NCI-H460 (cell line): ENCODE data around the gene GPR15. TPM values are rescaled to one million over a fixed set of nuclear protein-coding genes. Genes with fewer than 3 reads are reported as not detected.
A peak's percentile ranks its signal among the peaks of the same experiment; 100 is the strongest.
"Not testable (repeated sequence)": the region's sequence is repeated elsewhere in the genome, so short reads cannot be mapped to it uniquely, and the experiment has no call there.

ENCODE experiments used
- DNase-seq: peaks from one replicate; pipeline ENCODE4 v3.0.0-alpha.2; 2016; ENCODE audit warnings: low read depth; ENCODE audit errors: extremely low read depth
- total RNA-seq: library from RNA; depleted of rRNA; stranded (reverse); fragments of >200 nt; shearing (Covaris generic); gene quantifications from 2 replicates; pipeline ENCODE4 v1.2.3, GENCODE V29; 2014

Gene GPR15
- total RNA-seq, 1 experiment from 2014 or later: not detected

GRCh38 chr3:98556164-98557130, 24.7 kb downstream of the GPR15 start:
- no peak for DNase-seq

- no peak for DNase-seq
These were observed 25.7 kb downstream of the GPR15 start for GRCh38 chr3:98557324-98558010.

GRCh38 chr3:98558100-98558827, 26.5 kb downstream of the GPR15 start:
- DNase-seq: no peak

- DNase-seq: not testable (repeated sequence)
These were observed 28.0 kb downstream of the GPR15 start for GRCh38 chr3:98559769-98560168.

- no peak for DNase-seq
These were observed 29.1 kb downstream of the GPR15 start for GRCh38 chr3:98560911-98561310.

- no peak for DNase-seq
These were observed 30.1 kb downstream of the GPR15 start for GRCh38 chr3:98561727-98562521.

- no peak for DNase-seq
These were observed 32.0 kb downstream of the GPR15 start for GRCh38 chr3:98563661-98564281.

GRCh38 chr3:98564282-98565005, 32.7 kb downstream of the GPR15 start:
- no peak for DNase-seq

- DNase-seq: no peak
These were observed 33.5 kb downstream of the GPR15 start for GRCh38 chr3:98565237-98565643.

- no peak for DNase-seq
These were observed 34.1 kb downstream of the GPR15 start for GRCh38 chr3:98565843-98566242.

GRCh38 chr3:98567666-98568270, 36.0 kb downstream of the GPR15 start:
- DNase-seq: no peak

- no peak for DNase-seq
These were observed 36.6 kb downstream of the GPR15 start for GRCh38 chr3:98568402-98568801.

- DNase-seq: peak; percentile 12
These were observed 41.5 kb downstream of the GPR15 start for GRCh38 chr3:98573181-98573728.

- no peak for DNase-seq
These were observed 42.4 kb downstream of the GPR15 start for GRCh38 chr3:98574132-98574531.

- DNase-seq: no peak
These were observed 45.6 kb downstream of the GPR15 start for GRCh38 chr3:98577178-98577895.

GRCh38 chr3:98580401-98581386, 48.9 kb downstream of the GPR15 start:
- no peak for DNase-seq

GRCh38 chr3:98581474-98581873, 49.7 kb downstream of the GPR15 start:
- DNase-seq: no peak
